GM12878 (cell line): Measurements from ENCODE around the gene LYPD5. TPM values are rescaled to one million over a fixed set of nuclear protein-coding genes. Genes with fewer than 3 reads are reported as not detected.

ENCODE experiments used
- BCL11A ChIP-seq: IDR thresholded peaks from 2 replicates; pipeline ENCODE4 v1.6.1; 2011; ENCODE audit warnings: low read depth, low read length
- BMI1 ChIP-seq: fragments of 450-650 bp; IDR thresholded peaks from 2 replicates; pipeline ENCODE4 v1.6.1; 2016; ENCODE audit warnings: mild to moderate bottlenecking, moderate library complexity, borderline replicate concordance
- CHD1 ChIP-seq: IDR thresholded peaks from 2 replicates; pipeline ENCODE4 v1.6.1; 2012; ENCODE audit warnings: low read depth, low read length, improper control_type of control experiment
- CREM ChIP-seq: IDR thresholded peaks from 2 replicates; pipeline ENCODE4 v1.6.1; 2014; ENCODE audit warnings: antibody characterized with exemption, low read depth
- EGR1 ChIP-seq, 2 experiments: IDR thresholded peaks; 1 replicate in 1 of 2; 2 replicates in 1 of 2; pipeline ENCODE4 v1.6.1; 2011 to 2012; ENCODE audit warnings: low read depth in 2 of 2, low read length in 2 of 2, borderline replicate concordance in 1 of 2, mild to moderate bottlenecking in 1 of 2, moderate library complexity in 1 of 2
- JUNB ChIP-seq: IDR thresholded peaks from 2 replicates; pipeline ENCODE4 v1.6.1; 2016; ENCODE audit warnings: antibody characterized with exemption, mild to moderate bottlenecking
- KAT2A ChIP-seq: conservative IDR thresholded peaks from 2 replicates; pipeline ENCODE4 v1.6.1; 2011; ENCODE audit warnings: low read depth, low read length; ENCODE audit not compliant: control insufficient read depth
- KLF5 ChIP-seq: fragments of 450-650 bp; IDR thresholded peaks from 2 replicates; pipeline ENCODE4 v1.6.1; 2014; ENCODE audit warnings: mild to moderate bottlenecking; ENCODE audit not compliant: partially characterized antibody
- MEF2A ChIP-seq: IDR thresholded peaks from 2 replicates; pipeline ENCODE4 v1.6.1; 2011; ENCODE audit warnings: low read depth, mild to moderate bottlenecking, low read length, moderate library complexity; ENCODE audit not compliant: insufficient read depth
- RAD51 ChIP-seq: fragments of 450-650 bp; IDR thresholded peaks from 2 replicates; pipeline ENCODE4 v1.6.1; 2016; ENCODE audit warnings: moderate library complexity, mild to moderate bottlenecking, inconsistent platforms
- RFX5 ChIP-seq: IDR thresholded peaks from 2 replicates; pipeline ENCODE4 v1.6.1; 2011; ENCODE audit warnings: low read depth, low read length, improper control_type of control experiment
- SMAD1 ChIP-seq: fragments of 450-650 bp; IDR thresholded peaks from 2 replicates; pipeline ENCODE4 v1.6.1; 2018; ENCODE audit warnings: mild to moderate bottlenecking, low read depth; ENCODE audit not compliant: partially characterized antibody
- SPI1 ChIP-seq: IDR thresholded peaks from 2 replicates; pipeline ENCODE4 v1.6.1; 2011; ENCODE audit warnings: low read depth, mild to moderate bottlenecking, low read length, moderate library complexity, borderline replicate concordance; ENCODE audit not compliant: insufficient read depth
- SUZ12 ChIP-seq: fragments of 200-600 bp; sonication (generic); IDR thresholded peaks from one replicate; pipeline ENCODE4 v1.6.1; 2018; ENCODE audit warnings: antibody characterized with exemption, mild to moderate bottlenecking; ENCODE audit not compliant: unreplicated experiment
- ZNF24 ChIP-seq: fragments of 450-650 bp; IDR thresholded peaks from 2 replicates; pipeline ENCODE4 v1.6.1; 2017; ENCODE audit warnings: antibody characterized with exemption, mild to moderate bottlenecking
- ZNF622 ChIP-seq: fragments of 450-650 bp; IDR thresholded peaks from 2 replicates; pipeline ENCODE4 v1.6.1; 2017; ENCODE audit warnings: mild to moderate bottlenecking, inconsistent platforms
- polyA plus RNA-seq, 11 experiments: library from polyadenylated mRNA; depleted of rRNA in 4 of 11; unstranded in 6 of 11; stranded (reverse) in 5 of 11; fragments of >200 nt; fragmentation: Nextera tagmentation in 4 of 11; fragmentation: Illumina TruSeq in 1 of 11; extraction: Ambion mirVana in 4 of 11; extraction: Trizol in 1 of 11; gene quantifications; 1 replicate in 1 of 11; 2 replicates in 10 of 11; pipeline versions ENCODE4 v1.2.1 to v1.2.3, GENCODE V29; 2011 to 2016; ENCODE audit warnings: inconsistent platforms in 2 of 11, missing spikeins in 2 of 11, low read depth in 1 of 11
- total RNA-seq, 4 experiments: library from RNA; depleted of rRNA in 3 of 4; stranded (reverse); fragments of >200 nt in 3 of 4; fragmentation: Illumina TruSeq in 1 of 4; extraction: Trizol in 1 of 4; gene quantifications; 2 replicates each; pipeline versions ENCODE4 v1.2.1 to v1.2.3, GENCODE V29; 2013 to 2021
- TF ChIP-seq, protein P1 (sequence below): fragments of 150-350 bp; IDR thresholded peaks from 2 replicates; pipeline ENCODE4 v1.6.1; 2016; ENCODE audit warnings: low read depth, low read length
- TF ChIP-seq, protein P2 (sequence below): fragments of 450-650 bp; IDR thresholded peaks from 2 replicates; pipeline ENCODE4 v1.6.1; 2017; ENCODE audit warnings: mild to moderate bottlenecking
- TF ChIP-seq, protein P3 (sequence below): IDR thresholded peaks from 2 replicates; pipeline ENCODE4 v1.6.1; 2011; ENCODE audit warnings: borderline replicate concordance, low read depth, mild to moderate bottlenecking, moderate library complexity, low read length; ENCODE audit not compliant: insufficient read depth, poor library complexity, severe bottlenecking
- TF ChIP-seq, protein P4 (sequence below): fragments of 450-650 bp; IDR thresholded peaks from 2 replicates; pipeline ENCODE4 v1.6.1; 2017; ENCODE audit warnings: low read depth, mild to moderate bottlenecking, moderate library complexity
- TF ChIP-seq, protein P5 (sequence below): fragments of 450-650 bp; IDR thresholded peaks from 2 replicates; pipeline ENCODE4 v1.6.1; 2014; ENCODE audit warnings: mild to moderate bottlenecking

LYPD5 gene
- total and polyA plus RNA-seq, 10 of the 15 experiments (the other 5 are each of a cell fraction or from before 2014, with no cell fraction given), result 0.04 to 2.2 (median 0.69) TPM; not detected in 1

DNA sequence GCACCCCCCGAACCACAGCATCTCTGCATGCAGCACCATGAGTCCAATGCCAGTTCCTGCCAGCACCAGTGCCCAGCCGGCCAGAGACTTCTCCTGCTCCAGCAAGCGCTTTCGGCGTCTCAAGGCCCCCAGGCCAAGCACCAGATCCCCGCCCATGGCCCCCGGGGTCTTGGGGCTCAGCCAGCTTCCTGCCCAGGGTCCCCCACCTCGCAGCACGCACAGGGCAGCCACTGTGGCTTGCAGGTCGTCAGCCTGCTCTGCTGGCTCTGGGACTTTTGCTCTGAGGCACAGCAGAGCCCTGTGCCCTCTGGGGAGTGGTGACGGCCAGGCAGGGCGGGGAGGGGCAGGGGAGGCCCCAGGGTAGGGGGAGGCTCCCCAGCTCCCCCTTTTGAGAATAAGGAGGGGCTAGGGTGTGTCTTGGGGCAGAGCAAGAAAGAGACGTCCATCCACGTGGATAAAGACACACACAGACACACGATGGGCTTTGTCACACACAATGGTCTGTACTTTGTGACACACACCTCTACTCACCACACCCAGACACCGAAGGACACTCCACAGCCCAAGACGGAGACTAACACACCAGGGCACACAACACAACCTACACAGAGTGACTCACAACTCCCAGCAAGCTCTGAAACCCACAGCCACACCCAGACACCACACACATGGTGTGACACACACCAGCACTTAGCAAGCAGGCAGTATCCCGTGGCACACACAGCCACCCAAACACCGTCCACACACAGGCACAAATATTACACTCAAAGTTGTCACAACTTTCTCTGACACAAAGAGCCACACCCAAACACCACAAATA lies 21.3 kb downstream of the LYPD5 start, which contains the start of gene KCNN4 (continued):
- TF ChIP-seq, protein P1, sequence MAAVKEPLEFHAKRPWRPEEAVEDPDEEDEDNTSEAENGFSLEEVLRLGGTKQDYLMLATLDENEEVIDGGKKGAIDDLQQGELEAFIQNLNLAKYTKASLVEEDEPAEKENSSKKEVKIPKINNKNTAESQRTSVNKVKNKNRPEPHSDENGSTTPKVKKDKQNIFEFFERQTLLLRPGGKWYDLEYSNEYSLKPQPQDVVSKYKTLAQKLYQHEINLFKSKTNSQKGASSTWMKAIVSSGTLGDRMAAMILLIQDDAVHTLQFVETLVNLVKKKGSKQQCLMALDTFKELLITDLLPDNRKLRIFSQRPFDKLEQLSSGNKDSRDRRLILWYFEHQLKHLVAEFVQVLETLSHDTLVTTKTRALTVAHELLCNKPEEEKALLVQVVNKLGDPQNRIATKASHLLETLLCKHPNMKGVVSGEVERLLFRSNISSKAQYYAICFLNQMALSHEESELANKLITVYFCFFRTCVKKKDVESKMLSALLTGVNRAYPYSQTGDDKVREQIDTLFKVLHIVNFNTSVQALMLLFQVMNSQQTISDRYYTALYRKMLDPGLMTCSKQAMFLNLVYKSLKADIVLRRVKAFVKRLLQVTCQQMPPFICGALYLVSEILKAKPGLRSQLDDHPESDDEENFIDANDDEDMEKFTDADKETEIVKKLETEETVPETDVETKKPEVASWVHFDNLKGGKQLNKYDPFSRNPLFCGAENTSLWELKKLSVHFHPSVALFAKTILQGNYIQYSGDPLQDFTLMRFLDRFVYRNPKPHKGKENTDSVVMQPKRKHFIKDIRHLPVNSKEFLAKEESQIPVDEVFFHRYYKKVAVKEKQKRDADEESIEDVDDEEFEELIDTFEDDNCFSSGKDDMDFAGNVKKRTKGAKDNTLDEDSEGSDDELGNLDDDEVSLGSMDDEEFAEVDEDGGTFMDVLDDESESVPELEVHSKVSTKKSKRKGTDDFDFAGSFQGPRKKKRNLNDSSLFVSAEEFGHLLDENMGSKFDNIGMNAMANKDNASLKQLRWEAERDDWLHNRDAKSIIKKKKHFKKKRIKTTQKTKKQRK, result no peak
- TF ChIP-seq, protein P2, sequence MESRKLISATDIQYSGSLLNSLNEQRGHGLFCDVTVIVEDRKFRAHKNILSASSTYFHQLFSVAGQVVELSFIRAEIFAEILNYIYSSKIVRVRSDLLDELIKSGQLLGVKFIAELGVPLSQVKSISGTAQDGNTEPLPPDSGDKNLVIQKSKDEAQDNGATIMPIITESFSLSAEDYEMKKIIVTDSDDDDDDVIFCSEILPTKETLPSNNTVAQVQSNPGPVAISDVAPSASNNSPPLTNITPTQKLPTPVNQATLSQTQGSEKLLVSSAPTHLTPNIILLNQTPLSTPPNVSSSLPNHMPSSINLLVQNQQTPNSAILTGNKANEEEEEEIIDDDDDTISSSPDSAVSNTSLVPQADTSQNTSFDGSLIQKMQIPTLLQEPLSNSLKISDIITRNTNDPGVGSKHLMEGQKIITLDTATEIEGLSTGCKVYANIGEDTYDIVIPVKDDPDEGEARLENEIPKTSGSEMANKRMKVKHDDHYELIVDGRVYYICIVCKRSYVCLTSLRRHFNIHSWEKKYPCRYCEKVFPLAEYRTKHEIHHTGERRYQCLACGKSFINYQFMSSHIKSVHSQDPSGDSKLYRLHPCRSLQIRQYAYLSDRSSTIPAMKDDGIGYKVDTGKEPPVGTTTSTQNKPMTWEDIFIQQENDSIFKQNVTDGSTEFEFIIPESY, result no peak; the same call in 1 of the 2 replicates
- TF ChIP-seq SMAD1 (peak; percentile 63), ZNF24 (no peak), EGR1 (IDR thresholded peaks at IDR 0.05; ENCODE audit: borderline replicate concordance in 1 of 2, low read depth in 2 of 2, low read length in 2 of 2) (no peak), KLF5 (no peak), CHD1 (no peak), BMI1 (no peak), SPI1 (no peak), KAT2A (no peak), JUNB (no peak), BCL11A (no peak), CREM (no peak; the same call in none of the 2 replicates), SUZ12 (no peak), RAD51 (no peak), MEF2A (no peak), ZNF622 (no peak), RFX5 (no peak)
- TF ChIP-seq, protein P3, sequence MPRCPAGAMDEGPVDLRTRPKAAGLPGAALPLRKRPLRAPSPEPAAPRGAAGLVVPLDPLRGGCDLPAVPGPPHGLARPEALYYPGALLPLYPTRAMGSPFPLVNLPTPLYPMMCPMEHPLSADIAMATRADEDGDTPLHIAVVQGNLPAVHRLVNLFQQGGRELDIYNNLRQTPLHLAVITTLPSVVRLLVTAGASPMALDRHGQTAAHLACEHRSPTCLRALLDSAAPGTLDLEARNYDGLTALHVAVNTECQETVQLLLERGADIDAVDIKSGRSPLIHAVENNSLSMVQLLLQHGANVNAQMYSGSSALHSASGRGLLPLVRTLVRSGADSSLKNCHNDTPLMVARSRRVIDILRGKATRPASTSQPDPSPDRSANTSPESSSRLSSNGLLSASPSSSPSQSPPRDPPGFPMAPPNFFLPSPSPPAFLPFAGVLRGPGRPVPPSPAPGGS, result no peak
- TF ChIP-seq, protein P4, sequence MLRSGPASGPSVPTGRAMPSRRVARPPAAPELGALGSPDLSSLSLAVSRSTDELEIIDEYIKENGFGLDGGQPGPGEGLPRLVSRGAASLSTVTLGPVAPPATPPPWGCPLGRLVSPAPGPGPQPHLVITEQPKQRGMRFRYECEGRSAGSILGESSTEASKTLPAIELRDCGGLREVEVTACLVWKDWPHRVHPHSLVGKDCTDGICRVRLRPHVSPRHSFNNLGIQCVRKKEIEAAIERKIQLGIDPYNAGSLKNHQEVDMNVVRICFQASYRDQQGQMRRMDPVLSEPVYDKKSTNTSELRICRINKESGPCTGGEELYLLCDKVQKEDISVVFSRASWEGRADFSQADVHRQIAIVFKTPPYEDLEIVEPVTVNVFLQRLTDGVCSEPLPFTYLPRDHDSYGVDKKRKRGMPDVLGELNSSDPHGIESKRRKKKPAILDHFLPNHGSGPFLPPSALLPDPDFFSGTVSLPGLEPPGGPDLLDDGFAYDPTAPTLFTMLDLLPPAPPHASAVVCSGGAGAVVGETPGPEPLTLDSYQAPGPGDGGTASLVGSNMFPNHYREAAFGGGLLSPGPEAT, result no peak
- TF ChIP-seq, protein P5, sequence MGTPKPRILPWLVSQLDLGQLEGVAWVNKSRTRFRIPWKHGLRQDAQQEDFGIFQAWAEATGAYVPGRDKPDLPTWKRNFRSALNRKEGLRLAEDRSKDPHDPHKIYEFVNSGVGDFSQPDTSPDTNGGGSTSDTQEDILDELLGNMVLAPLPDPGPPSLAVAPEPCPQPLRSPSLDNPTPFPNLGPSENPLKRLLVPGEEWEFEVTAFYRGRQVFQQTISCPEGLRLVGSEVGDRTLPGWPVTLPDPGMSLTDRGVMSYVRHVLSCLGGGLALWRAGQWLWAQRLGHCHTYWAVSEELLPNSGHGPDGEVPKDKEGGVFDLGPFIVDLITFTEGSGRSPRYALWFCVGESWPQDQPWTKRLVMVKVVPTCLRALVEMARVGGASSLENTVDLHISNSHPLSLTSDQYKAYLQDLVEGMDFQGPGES, result no peak
